ENCODE results near the gene CCL5. TPM values are rescaled to one million over a fixed set of nuclear protein-coding genes. Genes with fewer than 3 reads are reported as not detected.

Gene CCL5
- polyA plus RNA-seq, 1 of the 3 experiments (the other 2 are of a cell fraction) = 0.23 TPM

- no peaks in the 10 kb centered on the region for H4K20me1 ChIP-seq (ENCODE audit: insufficient read depth)
- no peak overlapping the region for H3K4me3 ChIP-seq (ENCODE audit: low read depth in 2 of 2, low read length in 1 of 2)
- no peaks in the 10 kb centered on the region for H3K9me2 ChIP-seq
- DNase-seq = no peak
- no peaks in the 10 kb centered on the region for H3K36me3 ChIP-seq (replicated peaks in 1 of 2; ENCODE audit: control insufficient read depth in 1 of 2, insufficient read depth in 2 of 2, low read length in 1 of 2)
- H3K9me3 ChIP-seq = no peaks in the 10 kb centered on the region
- CTCF ChIA-PET = interaction anchor here (1.3 kb wide), 1 partner anchor 26 kb away, joined by 7 read pairs; no protein-coding TSS in a partner anchor
- no peaks in the 10 kb centered on the region for H3K27me3 ChIP-seq (ENCODE audit: insufficient read depth)
- H3K4me2 ChIP-seq = no peak overlapping the region
- no peaks in the 10 kb centered on the region for H3F3A ChIP-seq (replicated peaks; ENCODE audit: insufficient read depth)
- H3K9ac ChIP-seq = no peak overlapping the region
- no peak overlapping the region for H2AFZ ChIP-seq (ENCODE audit: low read depth)
- no peak for TF ChIP-seq EZH2phosphoT487 (IDR thresholded peaks at IDR 0.05; ENCODE audit: borderline replicate concordance, low read depth)
- TF ChIP-seq USF2 (IDR thresholded peaks at IDR 0.05; ENCODE audit: borderline replicate concordance, low read depth, low read length) = no peak
- TF ChIP-seq ELF1 (IDR thresholded peaks at IDR 0.05) = no peak
- no peak for TF ChIP-seq PBX3 (IDR thresholded peaks at IDR 0.05)
- TF ChIP-seq TCF12 (IDR thresholded peaks at IDR 0.05) = no peak
- TF ChIP-seq TAF1 (IDR thresholded peaks at IDR 0.05; ENCODE audit: borderline replicate concordance, low read depth, low read length) = no peak
- no peak for TF ChIP-seq CTCF (IDR thresholded peaks at IDR 0.05)
- no peak for TF ChIP-seq FOSL2 (IDR thresholded peaks at IDR 0.05; ENCODE audit: borderline replicate concordance, low read depth)
- no peak for TF ChIP-seq EP300 (IDR thresholded peaks at IDR 0.05; ENCODE audit: borderline replicate concordance in 1 of 2, low read depth in 1 of 2, low read length in 1 of 2)
- TF ChIP-seq TEAD4 (IDR thresholded peaks at IDR 0.05; ENCODE audit: borderline replicate concordance, insufficient read depth) = no peak
- POLR2A ChIA-PET = no interaction called here
- no peak overlapping the region for H3K27ac ChIP-seq (ENCODE audit: low read depth in 2 of 2, low read length in 1 of 2)
- no peaks in the 10 kb centered on the region for H3K4me1 ChIP-seq (ENCODE audit: control insufficient read depth in 1 of 2, insufficient read depth in 2 of 2, low read depth in 1 of 2, low read length in 1 of 2)
- H3K79me2 ChIP-seq (ENCODE audit: insufficient read depth) = no peaks in the 10 kb centered on the region
- 81% methylated on average over 3 of the region's 3 CpGs for WGBS (ENCODE audit: low lambda C conversion rate)
These were observed 4.4 kb downstream of the CCL5 start for GRCh38 chr17:35875800-35876139.

GRCh38 chr17:35875072-35875799 is 4.9 kb downstream of the CCL5 start:
- CTCF ChIA-PET = interaction anchor here (0.7 to 1.3 kb wide), 2 partner anchors 26 to 734 kb away, joined by 3 to 7 read pairs; no protein-coding TSS in a partner anchor
- 54% methylated on average over 5 of the region's 5 CpGs for WGBS (ENCODE audit: low lambda C conversion rate)
- no peak for DNase-seq
- H3K4me1 ChIP-seq (ENCODE audit: control insufficient read depth in 1 of 2, insufficient read depth in 2 of 2, low read depth in 1 of 2, low read length in 1 of 2) = no peaks in the 10 kb centered on the region
- no peaks in the 10 kb centered on the region for H3F3A ChIP-seq (replicated peaks; ENCODE audit: insufficient read depth)
- H3K9me2 ChIP-seq = no peaks in the 10 kb centered on the region
- no peak overlapping the region for H3K27ac ChIP-seq (ENCODE audit: low read depth in 2 of 2, low read length in 1 of 2)
- no peak overlapping the region for H3K4me2 ChIP-seq
- H4K20me1 ChIP-seq (ENCODE audit: insufficient read depth) = no peaks in the 10 kb centered on the region
- H3K79me2 ChIP-seq (ENCODE audit: insufficient read depth) = no peaks in the 10 kb centered on the region
- no peak for TF ChIP-seq FOXJ3 (CRISPR knock-in tag; IDR thresholded peaks at IDR 0.05)
- no peak for TF ChIP-seq SIN3A (IDR thresholded peaks at IDR 0.05; ENCODE audit: borderline replicate concordance, low read depth, low read length)
- no peaks in the 10 kb centered on the region for H3K36me3 ChIP-seq (replicated peaks in 1 of 2; ENCODE audit: control insufficient read depth in 1 of 2, insufficient read depth in 2 of 2, low read length in 1 of 2)
- H3K4me3 ChIP-seq (ENCODE audit: low read depth in 2 of 2, low read length in 1 of 2) = no peak overlapping the region
- no peak overlapping the region for H3K9ac ChIP-seq
- no peaks in the 10 kb centered on the region for H3K27me3 ChIP-seq (ENCODE audit: insufficient read depth)
- POLR2A ChIA-PET = no interaction called here
- no peaks in the 10 kb centered on the region for H3K9me3 ChIP-seq
- H2AFZ ChIP-seq (ENCODE audit: low read depth) = no peak overlapping the region

Data from SK-N-SH (cell line).